PC-3 (cell line): ENCODE results near the gene CLTA.

Source experiments
- CTCF ChIP-seq: fragments of 300-600 bp; sonication (generic); conservative IDR thresholded peaks from 2 replicates; pipeline ENCODE4 v1.5.1; 2017; ENCODE audit warnings: antibody characterized with exemption, low read depth, mild to moderate bottlenecking, low read length
- EZH2phosphoT487 ChIP-seq: fragments of 300-600 bp; sonication (generic); IDR thresholded peaks from 2 replicates; pipeline ENCODE4 v1.6.1; 2018; ENCODE audit warnings: mild to moderate bottlenecking, antibody characterized with exemption, low read length, borderline replicate concordance

GRCh38 chr9:36190388-36191289, at the start of gene CLTA:
- peak; percentile 63 for TF ChIP-seq CTCF
- no peak for TF ChIP-seq EZH2phosphoT487
